ENCODE measurements around the gene COL6A3. TPM values are rescaled to one million over a fixed set of nuclear protein-coding genes. Genes with fewer than 3 reads are reported as not detected.

COL6A3 gene
- total RNA-seq, 1 donor from 2014 or later: 264 TPM

- TF ChIP-seq, protein P1, sequence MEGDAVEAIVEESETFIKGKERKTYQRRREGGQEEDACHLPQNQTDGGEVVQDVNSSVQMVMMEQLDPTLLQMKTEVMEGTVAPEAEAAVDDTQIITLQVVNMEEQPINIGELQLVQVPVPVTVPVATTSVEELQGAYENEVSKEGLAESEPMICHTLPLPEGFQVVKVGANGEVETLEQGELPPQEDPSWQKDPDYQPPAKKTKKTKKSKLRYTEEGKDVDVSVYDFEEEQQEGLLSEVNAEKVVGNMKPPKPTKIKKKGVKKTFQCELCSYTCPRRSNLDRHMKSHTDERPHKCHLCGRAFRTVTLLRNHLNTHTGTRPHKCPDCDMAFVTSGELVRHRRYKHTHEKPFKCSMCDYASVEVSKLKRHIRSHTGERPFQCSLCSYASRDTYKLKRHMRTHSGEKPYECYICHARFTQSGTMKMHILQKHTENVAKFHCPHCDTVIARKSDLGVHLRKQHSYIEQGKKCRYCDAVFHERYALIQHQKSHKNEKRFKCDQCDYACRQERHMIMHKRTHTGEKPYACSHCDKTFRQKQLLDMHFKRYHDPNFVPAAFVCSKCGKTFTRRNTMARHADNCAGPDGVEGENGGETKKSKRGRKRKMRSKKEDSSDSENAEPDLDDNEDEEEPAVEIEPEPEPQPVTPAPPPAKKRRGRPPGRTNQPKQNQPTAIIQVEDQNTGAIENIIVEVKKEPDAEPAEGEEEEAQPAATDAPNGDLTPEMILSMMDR (IDR thresholded peaks at IDR 0.05): peak; percentile 4
- peak overlapping the region; percentile 99 for H3K27ac Mint-ChIP-seq (ENCODE audit: unreplicated experiment)
- no peak for DNase-seq (ENCODE audit: low spot score)
- H3K9me3 Mint-ChIP-seq (ENCODE audit: low read depth): peaks cover 10% of the 10 kb centered on the region
- H3K4me1 Mint-ChIP-seq (ENCODE audit: low read depth): peaks cover 72% of the 10 kb centered on the region
- H3K4me3 Mint-ChIP-seq (ENCODE audit: unreplicated experiment): peak overlapping the region; percentile 25
- no peaks in the 10 kb centered on the region for H3K27me3 Mint-ChIP-seq (ENCODE audit: low read depth)
- H3K36me3 Mint-ChIP-seq (ENCODE audit: low read depth): no peaks in the 10 kb centered on the region
These were observed 20.9 kb upstream of the COL6A3 start for GRCh38 chr2:237434866-237435311.

GRCh38 chr2:237433920-237434676, 20.1 kb upstream of the COL6A3 start:
- DNase-seq (ENCODE audit: low spot score): no peak
- TF ChIP-seq, protein P1 (IDR thresholded peaks at IDR 0.05): no peak
- H3K36me3 Mint-ChIP-seq (ENCODE audit: low read depth): no peaks in the 10 kb centered on the region
- H3K4me1 Mint-ChIP-seq (ENCODE audit: low read depth): peaks cover 78% of the 10 kb centered on the region
- H3K4me3 Mint-ChIP-seq (ENCODE audit: unreplicated experiment): no peak overlapping the region
- peaks cover 10% of the 10 kb centered on the region for H3K9me3 Mint-ChIP-seq (ENCODE audit: low read depth)
- peak overlapping the region; percentile 99 for H3K27ac Mint-ChIP-seq (ENCODE audit: unreplicated experiment)
- H3K27me3 Mint-ChIP-seq (ENCODE audit: low read depth): no peaks in the 10 kb centered on the region

DNA sequence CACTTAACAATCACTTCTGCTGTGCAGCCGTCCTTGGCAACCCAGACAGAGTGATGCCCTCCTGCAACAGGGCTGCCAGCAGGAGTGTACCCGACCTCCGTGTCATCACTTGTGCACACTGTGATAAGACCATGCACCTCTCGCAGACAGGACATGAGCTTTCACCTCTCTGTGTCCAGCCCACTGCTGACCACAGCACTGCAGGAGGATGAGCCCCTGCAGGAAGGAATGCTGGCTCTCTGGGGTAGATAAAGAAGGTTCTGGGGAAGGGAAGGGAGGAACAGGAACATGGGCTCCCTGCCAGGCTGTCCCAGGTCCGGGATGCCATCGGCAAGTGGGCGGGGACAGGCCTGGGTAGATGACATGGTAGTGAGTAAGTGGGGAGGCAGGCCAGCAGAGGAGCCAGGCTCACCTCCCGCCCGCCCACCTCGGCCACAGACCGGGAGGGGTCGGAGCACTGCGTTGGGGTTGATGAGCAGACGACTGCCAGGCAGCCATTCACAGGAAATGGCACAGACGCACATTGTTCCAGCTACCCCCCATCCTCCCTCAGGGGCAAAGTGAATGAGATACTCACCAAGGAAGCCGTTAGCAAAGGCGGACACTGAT, 18.6 kb upstream of the COL6A3 start:
- DNase-seq (ENCODE audit: low spot score): no peak
- H3K27me3 Mint-ChIP-seq (ENCODE audit: low read depth): no peaks in the 10 kb centered on the region
- peak overlapping the region; percentile 93 for H3K27ac Mint-ChIP-seq (ENCODE audit: unreplicated experiment)
- TF ChIP-seq, protein P1 (IDR thresholded peaks at IDR 0.05): peak; percentile 69
- H3K36me3 Mint-ChIP-seq (ENCODE audit: low read depth): no peaks in the 10 kb centered on the region
- H3K4me3 Mint-ChIP-seq (ENCODE audit: unreplicated experiment): peak overlapping the region; percentile 39
- H3K4me1 Mint-ChIP-seq (ENCODE audit: low read depth): peaks cover 68% of the 10 kb centered on the region
- peaks cover 8% of the 10 kb centered on the region for H3K9me3 Mint-ChIP-seq (ENCODE audit: low read depth)

DNA sequence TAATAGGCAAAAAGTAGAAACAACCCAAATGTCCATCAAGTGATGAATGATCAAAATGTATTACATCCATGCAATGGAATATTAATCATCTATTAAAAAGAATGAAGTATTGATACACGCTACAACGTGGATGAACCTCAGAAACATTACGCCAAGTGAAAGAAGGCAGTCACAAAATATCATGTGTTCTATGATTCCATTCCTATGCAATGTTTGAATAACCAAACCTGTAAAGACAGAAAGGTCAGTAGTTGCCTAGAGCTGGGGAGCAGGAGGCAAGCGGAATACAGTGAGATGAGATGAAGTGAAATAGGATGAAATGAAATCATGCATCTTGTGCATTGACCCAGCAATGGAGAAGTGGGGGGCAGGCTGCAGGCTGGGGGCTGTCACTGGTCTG, 17.9 kb upstream of the COL6A3 start:
- Mint-ChIP-seq H3K36me3 (ENCODE audit: low read depth) (no peaks in the 10 kb centered on the region), H3K4me1 (ENCODE audit: low read depth) (peaks cover 68% of the 10 kb centered on the region)
- TF ChIP-seq, protein P1 (IDR thresholded peaks at IDR 0.05): no peak

GRCh38 chr2:237431372-237431771, 17.4 kb upstream of the COL6A3 start:
- no peaks in the 10 kb centered on the region for H3K36me3 Mint-ChIP-seq (ENCODE audit: low read depth)
- H3K4me1 Mint-ChIP-seq (ENCODE audit: low read depth): peaks cover 66% of the 10 kb centered on the region
- TF ChIP-seq, protein P1 (IDR thresholded peaks at IDR 0.05): no peak
- no peak for DNase-seq (ENCODE audit: low spot score)
- peak overlapping the region; percentile 93 for H3K27ac Mint-ChIP-seq (ENCODE audit: unreplicated experiment)
- H3K27me3 Mint-ChIP-seq (ENCODE audit: low read depth): no peaks in the 10 kb centered on the region
- H3K4me3 Mint-ChIP-seq (ENCODE audit: unreplicated experiment): no peak overlapping the region
- peaks cover 8% of the 10 kb centered on the region for H3K9me3 Mint-ChIP-seq (ENCODE audit: low read depth)

More for the DNA sequence above, 17.9 kb upstream of the COL6A3 start:
- Mint-ChIP-seq H3K27me3 (ENCODE audit: low read depth) (no peaks in the 10 kb centered on the region), H3K9me3 (ENCODE audit: low read depth) (peaks cover 8% of the 10 kb centered on the region), H3K4me3 (ENCODE audit: unreplicated experiment) (no peak overlapping the region), H3K27ac (ENCODE audit: unreplicated experiment) (peak overlapping the region; percentile 93)
- no peak for DNase-seq (ENCODE audit: low spot score)

All from chondrocyte (in vitro differentiated cells).